KOPT-K1 (cell line): ENCODE results near the gene SLC7A4.

Source experiments
- H3K27ac ChIP-seq: fragments of 200-600 bp; sonication (generic); 2 replicates; pipeline ENCODE4 v1.5.1; 2016; ENCODE audit warnings: antibody characterized with exemption, mild to moderate bottlenecking, low read depth, low read length; ENCODE audit not compliant: poor library complexity, severe bottlenecking
- H3K36me3 ChIP-seq: fragments of 200-600 bp; sonication (generic); 2 replicates; pipeline ENCODE4 v1.5.1; 2017; ENCODE audit warnings: antibody characterized with exemption, mild to moderate bottlenecking, low read length, moderate library complexity; ENCODE audit not compliant: insufficient read depth
- H3K9me3 ChIP-seq: fragments of 200-600 bp; sonication (generic); 2 replicates; pipeline ENCODE4 v1.5.1; 2017; ENCODE audit warnings: antibody characterized with exemption, low read length, mild to moderate bottlenecking; ENCODE audit not compliant: insufficient read depth, poor library complexity, severe bottlenecking

SLC7A4 gene

GRCh38 chr22:20981787-20982562, 50.4 kb downstream of the SLC7A4 start, which contains the start of gene LZTR1:
Gene LZTR1, plus strand, starts transcription at chr22:20982297. Its CDS starts 75 bp downstream, at chr22:20982372.
- H3K27ac ChIP-seq, result peak within 1 kb of the TSS; percentile 87

DNA sequence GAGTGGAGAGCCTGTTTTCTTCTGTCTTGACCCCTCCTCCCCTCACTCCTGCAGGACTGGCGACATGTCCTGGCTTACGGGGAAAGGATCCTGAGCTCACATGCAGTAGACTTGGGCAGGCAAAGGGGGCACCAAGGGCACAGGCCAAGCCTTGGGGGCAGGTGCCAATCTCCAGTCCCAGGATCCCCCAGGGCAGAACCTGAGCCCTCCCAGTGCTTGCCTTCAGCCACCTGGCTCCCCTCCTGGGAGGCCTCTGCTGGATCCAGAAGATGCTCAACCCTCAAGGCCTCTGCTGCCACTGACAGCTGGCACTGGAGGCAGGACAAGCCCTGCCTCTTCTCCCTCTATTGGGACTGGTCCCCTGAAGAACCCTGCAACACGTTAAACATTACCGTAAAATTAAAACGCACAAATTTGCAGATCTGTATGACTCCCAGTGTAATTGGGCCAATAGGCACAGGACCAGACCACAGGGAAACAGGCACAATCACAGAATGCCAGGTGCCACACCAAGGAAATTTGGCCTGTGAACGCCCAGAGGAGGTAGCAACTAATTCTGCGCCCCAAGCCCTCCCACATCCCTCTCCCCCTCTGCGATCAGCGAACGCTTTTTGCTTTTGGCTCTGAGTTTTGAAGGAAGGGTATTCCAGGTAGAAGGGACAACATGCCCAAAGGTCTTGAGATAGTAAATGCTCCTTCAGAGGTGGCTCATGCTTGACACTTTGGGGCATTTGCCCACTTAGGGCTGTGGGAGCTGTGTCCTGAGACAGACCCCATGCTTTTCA, 51.2 kb downstream of the SLC7A4 start:
- Histone ChIP-seq H3K9me3 (peaks cover 11% of the 10 kb centered on the region), H3K36me3 (peaks cover 8% of the 10 kb centered on the region; the same call in 1 of the 2 replicates), H3K27ac (peak overlapping the region; percentile 87)

More at GRCh38 chr22:20981787-20982562, 50.4 kb downstream of the SLC7A4 start, which contains the start of gene LZTR1:
- Histone ChIP-seq H3K9me3 (peaks cover 11% of the 10 kb centered on the region), H3K36me3 (peaks cover 15% of the 10 kb centered on the region; the same call in 1 of the 2 replicates)

- H3K9me3 ChIP-seq, result peaks cover 11% of the 10 kb centered on the region
- no peak overlapping the region for H3K27ac ChIP-seq
- peaks cover 2% of the 10 kb centered on the region; the same call in 1 of the 2 replicates for H3K36me3 ChIP-seq
Measured at GRCh38 chr22:20980523-20980922, 51.8 kb downstream of the SLC7A4 start.

- H3K36me3 ChIP-seq, result no peaks in the 10 kb centered on the region
- peaks cover 11% of the 10 kb centered on the region for H3K9me3 ChIP-seq
- no peak overlapping the region for H3K27ac ChIP-seq
Measured at GRCh38 chr22:20979940-20980453, 52.4 kb downstream of the SLC7A4 start.

GRCh38 chr22:20979243-20979809, 53.0 kb downstream of the SLC7A4 start:
- peaks cover 11% of the 10 kb centered on the region for H3K9me3 ChIP-seq
- no peaks in the 10 kb centered on the region for H3K36me3 ChIP-seq
- no peak overlapping the region for H3K27ac ChIP-seq
